Measurements from ENCODE around the gene BMPR1B. TPM values are rescaled to one million over a fixed set of nuclear protein-coding genes. Genes with fewer than 3 reads are reported as not detected.
A peak's percentile ranks its signal among the peaks of the same experiment; 100 is the strongest.
"Not testable (repeated sequence)": the region's sequence is repeated elsewhere in the genome, so short reads cannot be mapped to it uniquely, and the experiment has no call there.

Gene BMPR1B
- total and polyA plus RNA-seq, 9 of the 15 experiments (the other 6 are each of a cell fraction or from before 2014, with no cell fraction given), result 0.01 TPM; not detected in 8

DNA sequence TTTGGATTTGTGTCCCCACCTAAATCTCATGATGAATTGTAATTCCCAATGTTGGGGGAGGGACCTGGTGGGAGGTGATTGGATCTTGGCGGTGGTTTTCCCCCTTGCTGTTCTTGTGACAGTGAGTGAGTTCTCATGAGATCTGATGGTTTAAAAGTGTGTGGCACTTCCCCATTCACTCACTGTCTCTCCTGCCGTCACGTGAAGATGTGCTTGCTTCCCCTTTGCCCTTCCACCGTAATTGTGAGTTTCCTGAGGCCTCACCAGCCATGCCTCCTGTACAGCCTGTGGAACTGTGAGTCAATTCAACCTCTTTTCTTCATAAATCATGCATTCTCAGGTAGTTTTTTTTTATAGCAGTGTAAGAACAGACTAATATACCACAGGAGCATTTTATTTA, 304.0 kb downstream of the BMPR1B start:
- H4K20me1 ChIP-seq (replicated peaks; ENCODE audit: control insufficient read depth, insufficient read depth, low read length); H3K9me1 ChIP-seq (ENCODE audit: control insufficient read depth, insufficient read depth, low read length); FAIRE-seq; BruUV-seq (replicated peaks); H3K79me2 ChIP-seq (ENCODE audit: control insufficient read depth, insufficient read depth, low read length); H3K4me3 ChIP-seq; in situ Hi-C loops (cut with MboI); H3K27me3 ChIP-seq (ENCODE audit: control insufficient read depth in 2 of 2, insufficient read depth in 2 of 2, low read length in 2 of 2); H3K27ac ChIP-seq (ENCODE audit: extremely low read depth, low read depth, low read length); H3K4me2 ChIP-seq (ENCODE audit: insufficient read depth, low read length); ATAC-seq; H3K4me1 ChIP-seq (replicated peaks in 1 of 2; ENCODE audit: control insufficient read depth in 2 of 2, insufficient read depth in 2 of 2, low read length in 2 of 2); H2AFZ ChIP-seq (ENCODE audit: low read depth, low read length); H3K36me3 ChIP-seq (ENCODE audit: control insufficient read depth, insufficient read depth, low read length); H3K9ac ChIP-seq (ENCODE audit: insufficient read depth in 1 of 2, low read depth in 2 of 2, low read length in 2 of 2); DNase-seq (ENCODE audit: extremely low read depth in 1 of 4, low spot score in 3 of 4); H3K9me3 ChIP-seq (replicated peaks; ENCODE audit: control insufficient read depth, insufficient read depth, low read depth, low read length); intact Hi-C loops (cut with micrococcal nuclease); POLR2A ChIA-PET: not testable (repeated sequence)
- peak; percentile 26; the same call in 1 of the 2 replicates for TF ChIP-seq BHLHE40 (IDR thresholded peaks at IDR 0.05; ENCODE audit: low read length)
- TF ChIP-seq SPI1 (IDR thresholded peaks at IDR 0.05; ENCODE audit: borderline replicate concordance, low read depth, low read length), result peak; percentile 14; the same call in 1 of the 2 replicates
- WGBS (ENCODE audit: insufficient coverage, low coverage, missing lambda C conversion rate), result 0% methylated on average over 4 of the region's 4 CpGs
- CTCF ChIA-PET (ENCODE audit: low intra/inter-chr PET ratio), result interaction anchor here (1.0 kb wide), 1 partner anchor 440 kb away, joined by 3 read pairs; no protein-coding TSS in a partner anchor

DNA sequence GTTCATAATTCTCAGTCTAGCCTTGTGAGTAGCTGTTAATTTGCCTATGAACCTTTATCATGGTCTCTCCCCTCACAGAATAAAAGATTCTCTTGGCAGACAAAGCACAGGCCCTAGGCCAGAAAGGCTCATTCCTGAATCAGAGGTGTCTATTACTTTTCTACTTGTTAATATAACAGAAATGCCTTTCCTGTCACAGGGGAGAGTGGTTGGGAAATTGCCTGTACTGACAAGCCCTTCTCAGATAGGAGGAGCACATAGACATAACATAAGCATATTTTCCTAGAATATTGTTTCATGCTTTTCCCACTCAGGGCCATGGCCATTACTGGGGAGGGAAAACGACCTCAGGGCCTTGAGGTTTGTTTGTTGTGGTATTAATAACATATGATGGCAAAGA, 308.3 kb downstream of the BMPR1B start:
- ChIA-PET CTCF (ENCODE audit: low intra/inter-chr PET ratio) (no interaction called here), POLR2A (no interaction called here)
- FAIRE-seq (no peak), ATAC-seq (no peak), DNase-seq (ENCODE audit: extremely low read depth in 1 of 4, low spot score in 3 of 4) (no peak)
- 0% methylated on average over 1 of the region's 1 CpG for WGBS (ENCODE audit: insufficient coverage, low coverage, missing lambda C conversion rate)
- Histone ChIP-seq H3K9ac (ENCODE audit: insufficient read depth in 1 of 2, low read depth in 2 of 2, low read length in 2 of 2) (no peak overlapping the region), H3K4me3 (no peak overlapping the region), H3K27ac (ENCODE audit: extremely low read depth, low read depth, low read length) (no peak overlapping the region), H2AFZ (ENCODE audit: low read depth, low read length) (no peak overlapping the region), H3K36me3 (ENCODE audit: control insufficient read depth, insufficient read depth, low read length) (no peaks in the 10 kb centered on the region), H3K4me2 (ENCODE audit: insufficient read depth, low read length) (no peak overlapping the region), H3K4me1 (replicated peaks in 1 of 2; ENCODE audit: control insufficient read depth in 2 of 2, insufficient read depth in 2 of 2, low read length in 2 of 2) (no peaks in the 10 kb centered on the region), H3K27me3 (ENCODE audit: control insufficient read depth in 2 of 2, insufficient read depth in 2 of 2, low read length in 2 of 2) (no peaks in the 10 kb centered on the region; a peak in 1 of 5 replicates), H3K9me1 (ENCODE audit: control insufficient read depth, insufficient read depth, low read length) (no peaks in the 10 kb centered on the region), H3K9me3 (replicated peaks; ENCODE audit: control insufficient read depth, insufficient read depth, low read depth, low read length) (0 out of 2 replicates have a peak, but pooled peaks cover 1% of the 10 kb centered on the region), H3K79me2 (ENCODE audit: control insufficient read depth, insufficient read depth, low read length) (no peaks in the 10 kb centered on the region), H4K20me1 (replicated peaks; ENCODE audit: control insufficient read depth, insufficient read depth, low read length) (no peaks in the 10 kb centered on the region)
- intact Hi-C loops (cut with micrococcal nuclease), result no loop called here
- BruUV-seq (replicated peaks), result no TSS peak
- in situ Hi-C loops (cut with MboI), result no loop called here
- TF ChIP-seq, protein P1, sequence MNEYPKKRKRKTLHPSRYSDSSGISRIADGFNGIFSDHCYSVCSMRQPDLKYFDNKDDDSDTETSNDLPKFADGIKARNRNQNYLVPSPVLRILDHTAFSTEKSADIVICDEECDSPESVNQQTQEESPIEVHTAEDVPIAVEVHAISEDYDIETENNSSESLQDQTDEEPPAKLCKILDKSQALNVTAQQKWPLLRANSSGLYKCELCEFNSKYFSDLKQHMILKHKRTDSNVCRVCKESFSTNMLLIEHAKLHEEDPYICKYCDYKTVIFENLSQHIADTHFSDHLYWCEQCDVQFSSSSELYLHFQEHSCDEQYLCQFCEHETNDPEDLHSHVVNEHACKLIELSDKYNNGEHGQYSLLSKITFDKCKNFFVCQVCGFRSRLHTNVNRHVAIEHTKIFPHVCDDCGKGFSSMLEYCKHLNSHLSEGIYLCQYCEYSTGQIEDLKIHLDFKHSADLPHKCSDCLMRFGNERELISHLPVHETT (CRISPR knock-in tag; conservative IDR thresholded peaks at IDR 0.05 in 1 of 2, IDR thresholded peaks at IDR 0.05 in 1 of 2), result no peak
- no peak for TF ChIP-seq ZNF232 (CRISPR knock-in tag; IDR thresholded peaks at IDR 0.05)
- TF ChIP-seq, protein P2, sequence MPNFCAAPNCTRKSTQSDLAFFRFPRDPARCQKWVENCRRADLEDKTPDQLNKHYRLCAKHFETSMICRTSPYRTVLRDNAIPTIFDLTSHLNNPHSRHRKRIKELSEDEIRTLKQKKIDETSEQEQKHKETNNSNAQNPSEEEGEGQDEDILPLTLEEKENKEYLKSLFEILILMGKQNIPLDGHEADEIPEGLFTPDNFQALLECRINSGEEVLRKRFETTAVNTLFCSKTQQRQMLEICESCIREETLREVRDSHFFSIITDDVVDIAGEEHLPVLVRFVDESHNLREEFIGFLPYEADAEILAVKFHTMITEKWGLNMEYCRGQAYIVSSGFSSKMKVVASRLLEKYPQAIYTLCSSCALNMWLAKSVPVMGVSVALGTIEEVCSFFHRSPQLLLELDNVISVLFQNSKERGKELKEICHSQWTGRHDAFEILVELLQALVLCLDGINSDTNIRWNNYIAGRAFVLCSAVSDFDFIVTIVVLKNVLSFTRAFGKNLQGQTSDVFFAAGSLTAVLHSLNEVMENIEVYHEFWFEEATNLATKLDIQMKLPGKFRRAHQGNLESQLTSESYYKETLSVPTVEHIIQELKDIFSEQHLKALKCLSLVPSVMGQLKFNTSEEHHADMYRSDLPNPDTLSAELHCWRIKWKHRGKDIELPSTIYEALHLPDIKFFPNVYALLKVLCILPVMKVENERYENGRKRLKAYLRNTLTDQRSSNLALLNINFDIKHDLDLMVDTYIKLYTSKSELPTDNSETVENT (CRISPR knock-in tag; IDR thresholded peaks at IDR 0.05), result no peak
